Measurements from ENCODE around the gene SAMD10. TPM values are rescaled to one million over a fixed set of nuclear protein-coding genes. Genes with fewer than 3 reads are reported as not detected.

SAMD10 gene
- total and polyA plus RNA-seq, 12 donors: 3.4 to 8.8 (median 4.0) TPM

- H3K4me3 ChIP-seq: no peak overlapping the region
- H3K36me3 ChIP-seq: peaks cover 0 to 88% (median 44%) of the 10 kb centered on the region in 9 donors
- 97 to 99% methylated on average over 16 of the region's 16 CpGs for WGBS, 2 donors
- intact Hi-C loops (cut with DNase I): no loop called here
- no peaks in the 10 kb centered on the region for H3K27me3 ChIP-seq
- peaks cover 0 to 7% (median 0%) of the 10 kb centered on the region in 11 donors for H3K9me3 ChIP-seq
- peak overlapping the region in 1 of 10 donors; percentile 40 for H3K27ac ChIP-seq
- peaks cover 0 to 15% (median 0%) of the 10 kb centered on the region in 9 donors for H3K4me1 ChIP-seq
- TF ChIP-seq CTCF (IDR thresholded peaks at IDR 0.05): no peak
- DNase-seq (no peak), ATAC-seq (no peak)
Measured at GRCh38 chr20:64011366-64011779, 31.9 kb upstream of the SAMD10 start.

- peaks cover 0 to 15% (median 0%) of the 10 kb centered on the region in 9 donors for H3K4me1 ChIP-seq
- no peak for DNase-seq
- no peak for ATAC-seq
- H3K27me3 ChIP-seq: no peaks in the 10 kb centered on the region
- intact Hi-C loops (cut with DNase I): no loop called here
- peaks cover 0 to 7% (median 0%) of the 10 kb centered on the region in 11 donors for H3K9me3 ChIP-seq
- no peak overlapping the region for H3K4me3 ChIP-seq
- peaks cover 0 to 86% (median 41%) of the 10 kb centered on the region in 9 donors for H3K36me3 ChIP-seq
- peak overlapping the region in 1 of 10 donors; percentile 40 for H3K27ac ChIP-seq
- 93 to 96% methylated on average over 8 of the region's 8 CpGs for WGBS, 2 donors
- no peak for TF ChIP-seq CTCF (IDR thresholded peaks at IDR 0.05)
Measured at GRCh38 chr20:64010711-64011237, 31.3 kb upstream of the SAMD10 start.

- ATAC-seq: no peak
- peaks cover 0 to 86% (median 45%) of the 10 kb centered on the region in 9 donors for H3K36me3 ChIP-seq
- H3K9me3 ChIP-seq: peaks cover 0 to 7% (median 0%) of the 10 kb centered on the region in 11 donors
- no peaks in the 10 kb centered on the region for H3K27me3 ChIP-seq
- no peak overlapping the region for H3K27ac ChIP-seq
- intact Hi-C loops (cut with DNase I): no loop called here
- TF ChIP-seq CTCF (IDR thresholded peaks at IDR 0.05): no peak
- peaks cover 0 to 16% (median 0%) of the 10 kb centered on the region in 9 donors for H3K4me1 ChIP-seq
- 90 to 93% methylated on average over 13 of the region's 13 CpGs for WGBS, 2 donors
- DNase-seq: no peak
- no peak overlapping the region for H3K4me3 ChIP-seq
Measured at GRCh38 chr20:64009811-64010387, 30.5 kb upstream of the SAMD10 start.

- H3K36me3 ChIP-seq: peaks cover 0 to 93% (median 59%) of the 10 kb centered on the region in 9 donors
- no peaks in the 10 kb centered on the region for H3K27me3 ChIP-seq
- peaks cover 0 to 27% (median 0%) of the 10 kb centered on the region in 9 donors for H3K4me1 ChIP-seq
- ATAC-seq (no peak), DNase-seq (no peak)
- peaks cover 0 to 7% (median 0%) of the 10 kb centered on the region in 11 donors for H3K9me3 ChIP-seq
- H3K4me3 ChIP-seq: no peak overlapping the region
- 95 to 97% methylated on average over 3 of the region's 3 CpGs for WGBS, 2 donors
- intact Hi-C loops (cut with DNase I): no loop called here
- H3K27ac ChIP-seq: no peak overlapping the region
- no peak for TF ChIP-seq CTCF (IDR thresholded peaks at IDR 0.05)
Measured at GRCh38 chr20:64006902-64007301, 27.5 kb upstream of the SAMD10 start.

Data from heart right ventricle (tissue), 16 donors.